K562 (cell line): ENCODE data around the gene PSMC3IP. TPM values are rescaled to one million over a fixed set of nuclear protein-coding genes. Genes with fewer than 3 reads are reported as not detected.

ENCODE experiments used
- ATF7 ChIP-seq: fragments of 450-650 bp; IDR thresholded peaks from 2 replicates; pipeline ENCODE4 v1.7.1; 2014; ENCODE audit warnings: mild to moderate bottlenecking, moderate library complexity
- BCLAF1 ChIP-seq, 2 experiments: fragments of 450-650 bp in 1 of 2; IDR thresholded peaks; 2 replicates each; pipeline ENCODE4 v1.6.1; 2011 to 2017; ENCODE audit warnings: low read depth in 2 of 2, antibody characterized with exemption in 1 of 2, borderline replicate concordance in 1 of 2, low read length in 1 of 2, mild to moderate bottlenecking in 1 of 2, mixed read lengths in 1 of 2; ENCODE audit not compliant: control insufficient read depth in 1 of 2
- COPS2 ChIP-seq: fragments of 450-650 bp; conservative IDR thresholded peaks from 2 replicates; pipeline ENCODE4 v1.6.1; 2016; ENCODE audit warnings: mild to moderate bottlenecking, moderate library complexity
- DNMT1 ChIP-seq: fragments of 450-650 bp; IDR thresholded peaks from 2 replicates; pipeline ENCODE4 v1.6.1; 2016; ENCODE audit warnings: antibody characterized with exemption, mild to moderate bottlenecking
- ETS2 ChIP-seq: IDR thresholded peaks from 2 replicates; pipeline ENCODE4 v1.6.1; 2016; ENCODE audit warnings: borderline replicate concordance, missing genetic modification characterization, mild to moderate bottlenecking, moderate library complexity, missing compliant biosample characterization; ENCODE audit not compliant: poor library complexity, severe bottlenecking
- ETV1 ChIP-seq: fragments of 450-650 bp; conservative IDR thresholded peaks from 2 replicates; pipeline ENCODE4 v1.6.1; 2016; ENCODE audit warnings: missing genetic modification characterization, control low read depth, low read depth, missing compliant biosample characterization
- FOXA3 ChIP-seq, 2 experiments: fragments of 450-650 bp in 1 of 2; sonication (generic) in 1 of 2; formaldehyde crosslinking; IDR thresholded peaks in 1 of 2; conservative IDR thresholded peaks in 1 of 2; 2 replicates each; pipeline versions ENCODE4 v1.4.0 to v1.8.0; 2020 to 2022; ENCODE audit warnings: mild to moderate bottlenecking in 2 of 2, missing genetic modification reagents in 1 of 2
- FOXK1 ChIP-seq: sonication (generic); formaldehyde crosslinking; IDR thresholded peaks from 2 replicates; pipeline ENCODE4 v1.8.0; 2022; ENCODE audit warnings: missing genetic modification reagents, mild to moderate bottlenecking, borderline replicate concordance
- HES1 ChIP-seq: fragments of 450-650 bp; IDR thresholded peaks from 2 replicates; pipeline ENCODE4 v1.6.1; 2016; ENCODE audit warnings: low read depth, mild to moderate bottlenecking, moderate library complexity
- KDM5B ChIP-seq: fragments of 200-600 bp; sonication (generic); IDR thresholded peaks from 2 replicates; pipeline ENCODE4 v1.6.1; 2012; ENCODE audit warnings: low read depth, mild to moderate bottlenecking, moderate library complexity, low read length, control low read depth, inconsistent platforms; ENCODE audit not compliant: insufficient replicate concordance
- STAT5A ChIP-seq: IDR thresholded peaks from 2 replicates; pipeline ENCODE4 v1.6.1; 2012; ENCODE audit warnings: low read length, inconsistent platforms, borderline replicate concordance
- TBL1XR1 ChIP-seq, 2 experiments: IDR thresholded peaks; 2 replicates each; pipeline ENCODE4 v1.6.1; 2012; ENCODE audit warnings: improper control_type of control experiment in 2 of 2, low read length in 2 of 2, mild to moderate bottlenecking in 1 of 2
- ZKSCAN3 ChIP-seq: fragments of 250-450 bp; sonication (Bioruptor Pico); IDR thresholded peaks from 2 replicates; pipeline ENCODE4 v1.4.0; 2020
- ZNF143 ChIP-seq: sonication (generic); formaldehyde crosslinking; IDR thresholded peaks from 2 replicates; pipeline ENCODE4 v1.9.0; 2022; ENCODE audit warnings: mild to moderate bottlenecking, missing genetic modification reagents
- ZNF280A ChIP-seq: fragments of 450-650 bp; IDR thresholded peaks from 2 replicates; pipeline ENCODE4 v1.6.1; 2018; ENCODE audit warnings: mild to moderate bottlenecking, low read depth; ENCODE audit not compliant: partially characterized antibody
- ZNF431 ChIP-seq: sonication (generic); formaldehyde crosslinking; IDR thresholded peaks from 2 replicates; pipeline ENCODE4 v1.8.0; 2022; ENCODE audit warnings: mild to moderate bottlenecking, missing genetic modification reagents
- ZNF518B ChIP-seq: fragments of 250-450 bp; sonication (Bioruptor Pico); IDR thresholded peaks from 2 replicates; pipeline ENCODE4 v1.5.0; 2021; ENCODE audit warnings: mild to moderate bottlenecking, moderate library complexity
- ZNF583 ChIP-seq: fragments of 250-450 bp; sonication (Bioruptor Pico); IDR thresholded peaks from 2 replicates; pipeline ENCODE4 v1.4.0; 2020
- polyA plus RNA-seq, 8 experiments: library from polyadenylated mRNA; depleted of rRNA in 4 of 8; stranded (reverse) in 5 of 8; unstranded in 3 of 8; fragments of >200 nt; fragmentation: Nextera tagmentation in 2 of 8; fragmentation: Illumina TruSeq in 1 of 8; extraction: Ambion mirVana in 2 of 8; extraction: Trizol in 1 of 8; gene quantifications; 2 replicates each; pipeline versions ENCODE4 v1.2.1 to v1.2.3, GENCODE V29; 2011 to 2014; ENCODE audit warnings: inconsistent platforms in 1 of 8, missing spikeins in 1 of 8
- total RNA-seq, 7 experiments: library from RNA; depleted of rRNA in 6 of 7; stranded (reverse); fragments of >200 nt in 6 of 7; fragmentation: Illumina TruSeq in 2 of 7; extraction: Trizol in 2 of 7; gene quantifications; 2 replicates each; pipeline versions ENCODE4 v1.2.1 to v1.2.3, GENCODE V29; 2011 to 2021; ENCODE audit warnings: low replicate concordance in 1 of 7

Gene PSMC3IP
- total and polyA plus RNA-seq, 9 of the 15 experiments (the other 6 are each of a cell fraction or from before 2014, with no cell fraction given): 13.8 to 65.6 (median 32.8) TPM

- TF ChIP-seq BCLAF1 (IDR thresholded peaks at IDR 0.05; ENCODE audit: borderline replicate concordance in 1 of 2, control insufficient read depth in 1 of 2, low read depth in 2 of 2, low read length in 1 of 2) (no peak), ZNF518B (CRISPR knock-in tag) (no peak), ZKSCAN3 (CRISPR knock-in tag) (no peak), ZNF143 (CRISPR knock-in tag) (no peak), ZNF280A (no peak), ETV1 (peak; percentile 79), FOXK1 (CRISPR knock-in tag) (no peak), FOXA3 (CRISPR knock-in tag; conservative IDR thresholded peaks at IDR 0.05 in 1 of 2, IDR thresholded peaks at IDR 0.05 in 1 of 2) (no peak), TBL1XR1 (IDR thresholded peaks at IDR 0.05; ENCODE audit: low read length in 2 of 2) (peak in 1 of 2 experiments; percentile 29; a peak in 2 of 4 replicates), ATF7 (peak; percentile 73), ZNF583 (CRISPR knock-in tag) (no peak), HES1 (no peak), ETS2 (tag) (no peak), DNMT1 (no peak), COPS2 (no peak), KDM5B (no peak), ZNF431 (CRISPR knock-in tag) (no peak), STAT5A (0 out of 2 replicates have a peak, but pooled peaks have one; percentile 16)
Measured at GRCh38 chr17:42577532-42578281, at the start of gene PSMC3IP (continued).
